ENCODE results near the gene FGA.
"Not testable (repeated sequence)": the region's sequence is repeated elsewhere in the genome, so short reads cannot be mapped to it uniquely, and the experiment has no call there.

FGA gene

DNA sequence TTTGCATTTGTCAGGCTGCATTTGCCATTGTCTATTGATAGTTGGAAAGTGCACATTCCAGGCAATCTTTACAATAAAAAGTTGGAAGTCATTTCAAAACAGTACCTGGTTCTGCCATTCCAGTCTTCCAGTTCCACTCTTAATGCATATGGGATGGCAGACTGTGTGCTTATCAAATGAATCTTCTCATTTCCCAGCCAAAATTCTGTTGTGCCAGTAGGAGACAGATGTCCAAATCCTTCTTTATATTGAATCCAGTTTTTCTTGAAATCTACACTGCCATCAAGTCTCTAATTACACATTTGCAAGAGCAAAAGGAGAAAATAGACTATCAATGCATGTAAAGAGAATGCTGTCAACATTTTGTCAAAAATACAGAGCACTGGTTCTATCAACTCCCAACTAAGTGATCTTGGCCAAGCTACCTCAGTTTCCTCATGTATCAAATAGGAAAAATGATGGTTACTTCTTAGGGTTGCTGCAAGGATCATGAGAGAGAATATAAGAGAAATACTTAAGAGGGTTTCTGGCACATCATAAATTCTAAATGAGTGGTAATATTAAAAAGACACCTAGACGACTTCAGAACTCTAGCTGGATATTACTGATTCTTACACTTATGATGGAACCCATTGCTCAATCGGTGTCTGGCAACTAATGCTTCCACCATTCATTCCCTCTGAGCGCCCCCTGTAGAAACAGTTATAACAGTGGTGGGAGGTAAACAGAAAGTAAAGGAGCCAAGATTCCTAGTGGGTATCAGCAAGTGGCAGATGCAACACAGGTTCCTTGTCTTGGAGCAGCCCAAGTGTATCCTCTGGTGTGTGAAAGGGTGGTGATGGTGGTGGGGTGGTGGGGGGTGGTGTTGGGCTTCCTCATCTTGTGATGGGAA, 18.1 kb upstream of the FGA start:
- no peak for DNase-seq (ENCODE audit: low read depth in 2 of 2, low spot score in 1 of 2)

DNA sequence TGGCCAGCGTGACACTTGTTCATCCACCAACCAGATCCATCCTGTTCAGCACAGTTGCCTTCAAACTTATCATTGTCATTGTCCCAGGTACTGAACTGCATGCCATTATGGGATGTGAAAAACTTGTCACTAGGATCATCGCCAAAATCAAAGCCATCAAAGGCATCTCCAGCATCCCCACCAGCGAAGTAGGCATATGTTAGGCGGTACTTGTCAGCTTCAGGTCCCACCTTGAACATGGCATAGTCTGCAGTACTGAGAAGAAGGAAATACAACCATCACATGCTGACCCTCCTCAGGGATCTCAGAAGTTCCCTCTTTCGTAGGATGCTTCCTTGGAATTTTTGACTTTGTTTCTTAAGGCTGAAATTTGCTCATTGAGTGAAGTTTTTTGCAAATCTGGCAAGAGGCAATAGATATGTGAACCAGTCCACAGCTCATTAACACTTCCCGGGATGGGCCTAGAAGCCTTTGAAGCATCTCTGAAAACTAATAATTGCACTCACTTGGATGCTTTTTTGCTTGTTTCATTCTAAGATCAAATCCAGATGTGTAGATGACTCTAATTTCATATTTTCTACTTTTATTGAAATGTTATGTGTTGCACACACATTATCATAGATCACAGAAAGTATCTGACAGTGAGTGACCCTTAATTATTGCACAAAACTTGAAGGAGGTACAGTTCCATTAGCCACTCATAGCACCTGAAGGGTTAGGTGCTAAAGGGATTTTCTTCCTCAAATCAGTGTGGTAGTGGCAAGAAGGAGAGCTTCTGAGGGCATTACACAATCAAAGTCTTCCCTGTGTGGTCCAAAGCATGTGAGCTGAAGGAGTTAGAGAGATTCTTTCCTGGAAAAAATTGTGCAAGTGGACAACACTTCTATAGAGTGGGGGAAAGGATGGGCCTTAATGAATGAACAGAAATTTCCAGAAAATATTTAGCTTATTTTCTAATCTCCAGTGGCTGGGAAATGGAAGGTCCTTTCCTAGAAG, 16.5 kb upstream of the FGA start:
- DNase-seq (ENCODE audit: low read depth in 2 of 2, low spot score in 1 of 2): no peak

DNA sequence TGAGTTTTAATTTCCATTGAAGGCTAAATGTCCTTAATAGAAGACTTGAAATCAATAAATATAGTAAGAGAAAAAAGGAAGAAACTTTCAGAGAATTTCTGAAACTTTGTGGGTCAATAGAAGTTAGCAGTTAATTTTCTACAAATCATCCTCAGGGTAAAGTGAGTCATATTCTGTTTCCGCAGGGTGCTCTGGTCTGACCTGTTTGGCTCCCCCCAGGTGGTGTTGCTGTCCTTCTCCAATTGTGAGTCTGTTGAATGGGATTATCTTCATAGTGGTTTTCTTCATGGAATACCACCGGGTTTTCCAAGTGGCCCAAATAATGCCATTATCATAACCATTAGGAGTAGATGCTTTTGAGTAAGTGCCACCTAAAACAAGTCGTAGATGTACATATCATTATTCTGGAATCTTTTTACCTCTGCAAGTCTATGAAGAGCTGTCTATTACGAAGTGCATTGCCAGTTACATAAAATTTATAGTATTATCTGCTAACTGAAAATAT, 14.2 kb upstream of the FGA start:
- DNase-seq (ENCODE audit: low read depth in 2 of 2, low spot score in 1 of 2): no peak

DNA sequence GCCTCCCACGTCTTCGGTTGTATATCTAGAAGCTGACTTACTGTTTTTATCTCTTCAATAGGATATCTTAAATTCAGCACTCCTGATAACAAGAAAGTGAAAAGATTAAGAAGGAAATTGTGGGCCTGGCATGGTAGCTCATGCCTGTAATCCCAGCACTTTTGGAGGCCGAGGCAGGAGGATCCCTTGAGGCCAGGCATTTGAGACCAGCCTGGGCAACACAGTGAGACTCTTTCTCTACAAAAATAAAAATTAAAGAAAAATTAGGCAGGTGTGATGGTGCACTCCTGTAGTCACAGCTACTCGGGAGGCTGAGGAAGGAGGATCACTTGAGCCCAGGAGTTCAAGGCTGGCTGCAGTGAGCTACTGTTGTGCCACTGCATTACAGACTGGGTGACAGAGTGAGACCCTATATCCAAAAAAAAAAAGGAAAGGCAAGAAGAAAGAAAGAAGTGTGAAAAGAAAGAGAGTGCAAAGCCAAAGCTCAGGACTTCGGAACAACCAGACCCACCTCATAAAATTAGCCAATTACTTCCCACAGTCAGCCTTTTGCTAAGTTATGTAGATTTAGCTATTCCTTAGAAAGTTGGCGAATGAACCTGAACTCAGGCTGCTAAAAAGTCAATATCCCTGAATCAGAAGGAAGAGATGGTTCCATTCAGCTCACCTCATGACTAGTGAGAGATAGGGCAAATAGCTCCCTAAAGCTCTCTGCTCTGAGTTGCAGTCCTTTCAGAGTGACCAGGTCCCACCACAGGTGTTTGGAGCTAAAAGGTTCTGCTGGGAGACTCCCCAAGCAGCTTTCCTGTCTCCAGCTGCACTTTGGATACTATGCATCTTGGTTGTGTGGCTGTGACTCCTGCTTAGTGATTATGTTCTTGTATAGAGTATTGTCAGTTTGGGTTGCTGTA, 12.7 kb upstream of the FGA start:
- DNase-seq (ENCODE audit: low read depth in 2 of 2, low spot score in 1 of 2): no peak

DNA sequence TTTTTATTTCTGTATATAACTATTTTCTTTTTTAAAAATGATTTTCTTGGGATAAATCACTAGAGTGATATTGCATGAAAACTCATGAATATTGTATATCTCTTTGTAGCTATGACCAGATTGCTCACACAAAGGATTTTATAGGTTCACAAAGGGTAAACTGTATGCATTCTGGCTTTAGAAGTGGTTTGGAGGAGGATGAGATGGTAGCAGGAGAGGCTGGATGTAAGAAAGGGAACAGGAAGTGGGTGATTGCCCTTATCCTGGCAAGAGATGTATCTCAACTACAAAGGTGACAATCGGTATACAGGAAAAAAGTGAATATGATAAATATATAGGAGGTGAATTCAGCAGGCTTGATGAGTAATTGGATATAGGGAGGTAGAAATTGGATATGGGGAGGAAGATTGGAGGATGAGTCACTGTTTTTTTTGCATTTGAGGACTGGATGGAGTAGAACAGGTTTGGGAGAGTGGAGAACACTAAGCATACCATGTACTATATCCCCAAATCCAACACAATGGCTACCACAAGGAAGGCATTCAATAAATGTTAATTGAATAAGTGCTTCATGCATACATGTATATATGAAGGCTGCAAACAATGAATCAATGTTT, 12.0 kb upstream of the FGA start:
- DNase-seq (ENCODE audit: low read depth in 2 of 2, low spot score in 1 of 2): no peak

DNA sequence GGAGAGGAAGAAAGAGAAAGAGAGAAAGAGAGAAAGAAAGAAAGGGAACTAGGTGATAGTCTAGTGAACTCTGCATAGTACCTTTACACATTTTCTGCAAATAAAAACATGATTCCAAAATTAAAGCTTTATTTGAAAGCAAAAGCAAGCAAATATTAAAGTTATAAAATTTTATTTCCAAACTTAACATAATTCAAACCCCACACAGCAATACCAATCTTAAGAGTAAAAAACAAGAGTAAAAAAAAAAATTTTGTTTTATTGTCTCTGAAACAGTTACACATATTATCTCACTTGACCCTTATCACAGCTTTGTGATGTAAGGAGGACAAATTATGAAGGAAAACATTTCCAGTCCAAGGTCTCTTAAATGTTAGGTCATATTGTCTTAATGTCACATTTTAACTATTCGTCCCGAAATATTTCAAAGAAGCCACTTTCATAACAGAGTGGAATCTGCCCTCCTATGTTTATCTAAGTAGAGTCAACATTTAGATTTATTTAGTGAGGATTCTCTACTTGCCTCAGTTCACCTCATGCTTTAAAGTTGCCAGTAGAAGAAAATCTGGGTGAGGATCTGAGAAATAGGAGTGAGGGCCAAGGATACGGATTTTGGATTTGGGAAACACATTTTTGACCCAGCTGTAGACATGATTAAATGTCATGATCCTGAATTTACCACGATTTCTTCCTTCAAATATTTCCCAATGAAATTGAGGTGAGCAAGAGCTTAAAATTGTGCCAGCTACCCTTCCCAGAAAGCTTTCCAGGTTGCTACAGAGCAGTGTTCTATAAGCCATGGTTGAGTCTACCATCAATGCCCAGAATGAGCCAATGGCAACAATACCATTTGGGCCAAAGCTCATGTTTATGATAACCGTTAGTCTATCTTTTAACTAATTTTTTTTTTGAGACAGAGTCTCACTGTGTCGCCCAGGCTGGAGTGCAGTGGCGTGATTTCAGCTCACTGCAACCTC, 7.5 kb upstream of the FGA start:
- no peak for DNase-seq (ENCODE audit: low read depth in 2 of 2, low spot score in 1 of 2)

DNA sequence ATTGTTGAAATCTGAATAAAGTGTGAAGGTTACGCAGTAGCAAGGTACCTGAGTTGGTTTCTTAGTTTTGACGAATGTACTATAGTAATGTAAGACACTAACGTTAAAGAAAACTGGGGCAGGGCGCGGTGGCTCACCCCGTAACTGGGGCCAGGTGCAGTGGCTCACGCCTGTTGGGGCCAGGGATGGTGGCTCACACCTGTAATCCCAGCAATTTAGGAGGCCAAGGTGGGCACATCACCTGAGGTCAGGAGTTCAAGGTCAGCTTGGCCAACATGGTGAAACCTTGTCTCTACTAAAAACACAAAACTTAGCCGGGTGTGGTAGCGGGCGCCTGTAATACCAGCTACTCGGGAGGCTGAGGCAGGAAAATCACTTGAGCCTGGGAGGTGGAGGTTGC, 6.7 kb upstream of the FGA start:
- DNase-seq (ENCODE audit: low read depth in 2 of 2, low spot score in 1 of 2): not testable (repeated sequence)

DNA sequence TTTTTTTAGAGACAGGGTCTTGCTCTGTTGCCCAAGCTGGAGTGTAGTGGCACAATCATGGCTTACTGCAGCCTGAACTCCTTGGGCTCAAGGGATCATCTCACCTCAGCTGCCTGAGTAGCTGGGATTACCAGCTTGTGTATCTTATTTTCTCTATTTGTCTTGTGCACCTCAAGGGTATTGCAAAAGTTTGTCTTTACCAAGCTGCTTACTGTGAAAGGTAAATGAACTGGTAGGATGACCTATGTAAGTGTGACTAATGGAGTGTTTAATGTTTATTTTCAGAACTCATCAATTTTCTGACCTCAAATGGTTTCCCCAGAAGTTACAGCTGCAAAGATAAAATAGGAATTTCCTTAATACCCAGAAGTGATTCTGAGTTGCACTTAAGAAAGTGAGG, 5.3 kb upstream of the FGA start:
- no peak for DNase-seq (ENCODE audit: low read depth in 2 of 2, low spot score in 1 of 2)

DNA sequence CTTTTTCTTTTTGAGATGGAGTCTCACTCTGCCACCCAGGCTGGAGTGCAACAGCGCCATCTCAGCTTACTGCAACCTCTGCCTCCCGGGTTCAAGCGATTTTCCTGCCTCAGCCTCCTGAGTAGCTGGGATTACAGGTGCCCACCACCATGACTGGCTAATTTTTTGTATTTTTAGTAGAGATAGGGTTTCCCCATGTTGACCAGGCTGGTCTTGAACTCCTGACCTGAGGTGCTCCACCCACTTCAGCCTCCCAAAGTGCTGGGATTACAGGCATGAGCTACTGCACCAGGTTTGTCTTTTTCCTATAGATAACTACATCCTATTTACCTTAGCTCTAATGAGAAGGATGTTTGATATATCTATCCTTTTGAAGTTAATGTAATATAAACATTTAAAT, 3.8 kb upstream of the FGA start:
- not testable (repeated sequence) for DNase-seq (ENCODE audit: low read depth in 2 of 2, low spot score in 1 of 2)

DNA sequence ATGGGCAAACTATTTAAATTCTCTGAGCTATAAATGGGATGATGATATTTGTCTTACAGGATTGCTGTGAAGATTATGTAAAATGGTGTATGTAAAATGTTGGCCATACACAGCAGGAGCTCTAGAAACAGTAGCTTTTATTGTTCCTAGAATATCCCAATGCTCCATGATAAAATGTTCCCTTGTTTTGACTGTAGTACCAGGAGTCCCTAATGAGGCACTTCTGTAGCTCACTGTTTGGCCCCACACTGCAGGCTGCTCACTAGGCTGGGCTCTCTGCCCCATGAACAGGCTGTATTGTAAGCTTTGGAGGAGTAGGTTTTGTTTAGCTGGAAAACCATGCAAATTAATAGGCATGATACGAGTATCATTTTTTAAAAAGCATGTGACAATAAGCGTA, 3.3 kb upstream of the FGA start:
- DNase-seq (ENCODE audit: low read depth in 2 of 2, low spot score in 1 of 2): no peak

DNA sequence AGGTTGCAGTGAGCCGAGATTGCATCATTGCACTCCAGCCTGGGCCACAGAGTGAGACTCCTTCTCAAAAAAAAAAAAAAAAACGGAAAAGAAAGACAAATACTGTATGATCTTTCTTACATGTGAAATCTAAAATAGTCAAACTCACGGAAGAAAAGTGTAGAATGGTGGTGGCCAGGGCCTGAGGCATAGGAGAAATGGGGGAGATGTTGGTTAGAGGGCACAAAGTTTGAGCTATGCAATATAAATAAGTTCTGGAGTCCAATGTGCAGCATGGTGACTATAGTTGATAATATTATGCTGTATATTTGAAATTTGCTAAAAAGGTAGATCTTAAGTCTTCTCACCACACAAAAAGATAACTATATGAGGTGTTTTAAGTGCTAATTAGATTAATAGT, 1.3 kb upstream of the FGA start:
- DNase-seq (ENCODE audit: low read depth in 2 of 2, low spot score in 1 of 2): no peak

DNA sequence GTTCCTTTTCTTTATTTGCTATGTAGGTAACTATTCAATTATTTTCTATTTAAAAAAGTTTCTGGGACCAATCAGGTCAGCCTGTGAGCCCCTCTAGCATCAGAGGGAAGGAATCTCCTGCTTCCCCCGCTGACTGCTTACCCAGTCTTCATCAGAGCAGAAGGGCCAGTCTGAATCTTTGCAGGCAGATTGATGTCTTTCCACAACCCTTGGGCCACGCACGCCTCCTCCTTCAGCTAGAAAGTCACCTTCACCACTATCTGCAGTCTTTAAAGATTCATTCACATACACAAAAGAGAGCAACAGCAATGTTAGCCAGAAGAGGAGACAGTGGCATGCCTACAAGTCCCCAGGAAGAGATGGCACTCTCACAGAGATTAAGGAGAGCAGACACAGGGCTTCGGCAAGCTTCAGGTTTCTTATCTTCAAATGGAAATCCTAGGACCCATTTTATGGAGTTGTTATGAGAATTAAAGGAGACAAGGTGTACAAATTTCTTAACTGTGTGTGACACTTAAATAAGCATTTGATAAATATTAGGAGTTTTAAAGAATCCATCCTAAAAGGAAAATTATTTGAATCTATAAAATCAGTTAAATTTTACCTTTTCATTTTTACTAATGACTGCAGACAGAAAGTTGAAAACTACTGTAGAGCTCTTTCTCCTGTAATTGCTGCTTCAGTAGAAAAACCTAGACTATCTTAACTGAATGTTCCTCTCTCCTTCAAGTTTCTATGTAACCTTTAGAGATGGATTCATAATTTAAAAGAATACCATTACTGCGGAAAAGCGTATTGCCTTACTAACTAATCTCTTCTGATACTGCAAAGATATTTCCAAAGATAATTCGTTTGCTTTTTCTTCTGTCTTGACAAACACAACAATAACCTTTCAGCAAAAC, 995 bp downstream of the FGA start:
- DNase-seq (ENCODE audit: low read depth in 2 of 2, low spot score in 1 of 2): no peak

DNA sequence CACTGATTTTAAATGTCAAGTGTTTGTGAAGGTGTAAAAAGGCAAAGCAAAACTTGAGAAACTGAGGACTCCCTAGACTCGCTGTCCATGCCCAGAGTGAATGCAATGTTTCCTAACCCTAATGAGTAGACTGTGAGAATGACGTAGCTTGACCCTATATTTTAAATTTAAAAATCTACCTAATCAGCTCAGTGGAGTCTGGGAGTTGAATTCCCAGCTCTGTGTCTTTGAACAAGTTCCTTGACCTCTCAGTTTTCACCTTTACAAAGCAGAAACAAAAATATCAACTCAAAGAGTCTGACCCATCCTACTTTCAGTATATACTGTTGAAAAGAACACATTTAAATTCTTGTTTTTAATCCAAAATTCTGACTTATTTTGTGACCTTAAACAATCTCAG, 2.3 kb downstream of the FGA start:
- no peak for DNase-seq (ENCODE audit: low read depth in 2 of 2, low spot score in 1 of 2)

DNA sequence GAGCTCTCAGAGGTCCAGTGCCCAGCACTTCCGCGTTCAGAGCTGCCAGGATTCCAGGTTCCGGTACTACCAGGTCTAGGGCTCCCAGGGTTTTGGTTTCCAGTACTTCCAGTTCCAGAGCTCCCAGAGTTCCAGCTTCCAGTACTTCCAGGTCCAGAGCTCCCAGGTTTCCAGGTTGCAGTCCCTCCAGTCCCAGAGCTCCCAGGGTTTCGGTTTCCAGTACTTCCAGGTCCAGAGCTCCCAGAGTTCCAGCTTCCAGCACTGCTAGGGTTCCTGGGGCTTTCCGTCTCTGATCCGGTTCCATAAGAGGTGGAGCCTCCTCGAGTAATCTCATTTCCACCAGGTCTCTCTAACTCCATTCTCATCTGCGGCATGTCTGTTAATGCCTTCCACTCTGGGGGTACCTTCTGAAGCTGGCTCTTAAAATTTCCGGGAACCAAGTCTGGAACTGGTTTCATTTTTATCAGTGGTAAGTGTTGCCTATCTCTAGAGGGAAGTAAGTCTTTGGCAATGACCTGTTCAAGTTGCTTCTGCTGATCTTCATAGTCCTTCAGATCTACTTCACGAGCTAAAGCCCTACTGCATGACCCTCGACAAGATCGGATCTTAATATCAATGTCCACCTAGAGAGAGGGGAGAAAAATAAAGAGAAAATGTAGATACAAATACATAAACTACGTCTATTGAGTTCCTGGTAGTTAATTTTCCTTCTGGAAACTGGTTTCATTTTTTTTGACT, 4.1 kb downstream of the FGA start:
- DNase-seq (ENCODE audit: low read depth in 2 of 2, low spot score in 1 of 2): no peak

DNA sequence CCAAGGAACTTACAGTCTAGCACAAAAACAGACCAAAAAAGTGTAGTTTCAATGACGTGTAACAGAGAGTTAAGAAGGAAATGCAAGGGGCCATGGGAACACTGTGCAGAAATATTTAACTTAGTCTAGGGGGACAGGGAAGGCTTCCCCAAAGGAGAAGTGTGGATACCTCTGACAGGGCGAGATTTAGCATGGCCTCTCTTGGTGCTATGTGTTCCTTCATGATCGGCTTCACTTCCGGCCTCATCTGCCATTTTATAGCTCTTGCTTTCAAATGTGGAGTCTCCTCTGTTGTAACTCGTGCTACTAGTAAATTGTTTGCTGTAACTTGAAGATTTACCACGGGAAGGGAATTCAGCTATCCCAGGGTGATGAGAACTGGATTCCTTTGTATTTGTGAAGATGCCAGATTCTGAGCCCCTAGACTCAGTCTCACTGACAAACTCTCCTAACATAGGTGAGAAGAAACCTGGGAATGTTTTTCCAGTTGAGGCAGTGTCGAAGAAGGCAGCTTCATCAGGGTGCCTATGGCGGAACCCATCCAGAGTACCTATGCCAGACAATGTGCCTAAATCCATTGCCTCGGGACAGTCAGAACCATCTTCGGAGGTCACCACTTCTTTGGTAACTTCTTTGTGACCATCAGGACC, 5.0 kb downstream of the FGA start:
- no peak for DNase-seq (ENCODE audit: low read depth in 2 of 2, low spot score in 1 of 2)

DNA sequence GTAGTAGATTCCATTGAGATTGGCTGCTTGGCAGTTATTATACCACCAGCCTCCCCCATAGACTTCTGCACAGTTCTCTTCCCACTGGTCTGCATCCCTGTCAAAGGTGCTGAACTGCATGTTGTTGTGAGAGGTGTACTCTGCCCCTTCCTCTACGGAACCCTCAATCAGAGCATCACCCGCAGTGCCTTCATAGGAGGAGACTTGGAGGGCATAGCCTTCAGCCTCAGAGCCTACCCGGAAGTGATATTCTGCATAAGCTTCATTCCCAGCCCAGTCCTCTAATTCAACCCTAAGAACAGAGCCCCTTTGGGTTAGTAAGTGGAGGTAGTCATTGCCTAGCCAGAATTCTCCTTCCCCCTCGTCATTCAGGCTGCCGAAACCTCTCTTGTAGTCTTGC, 6.3 kb downstream of the FGA start:
- DNase-seq (ENCODE audit: low read depth in 2 of 2, low spot score in 1 of 2): no peak

DNA sequence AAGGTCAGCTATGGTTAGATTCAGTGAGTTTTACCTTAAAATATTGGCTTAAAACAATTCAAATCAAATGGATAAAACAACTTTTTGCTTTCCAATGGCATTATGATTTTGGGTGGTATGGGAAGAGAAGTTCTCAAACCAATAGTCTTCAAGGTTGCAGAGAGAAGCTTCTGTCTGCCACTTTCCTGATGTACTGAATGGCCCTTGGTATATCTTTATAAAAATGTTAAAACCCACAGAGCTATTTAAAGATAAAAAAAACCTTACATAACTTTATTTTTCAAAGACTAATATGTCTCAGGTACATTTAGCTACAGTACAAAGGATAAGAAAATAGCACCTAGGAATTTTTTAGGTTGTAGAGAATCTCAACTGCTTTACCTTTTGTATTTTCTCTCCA, 6.9 kb downstream of the FGA start:
- no peak for DNase-seq (ENCODE audit: low read depth in 2 of 2, low spot score in 1 of 2)
